Measurements from ENCODE around the gene ATP5IF1. TPM values are rescaled to one million over a fixed set of nuclear protein-coding genes. Genes with fewer than 3 reads are reported as not detected.

ATP5IF1 gene
- total and polyA plus RNA-seq, 3 donors from 2014 or later: 259 to 702 (median 345) TPM

- Histone ChIP-seq H3K4me1 (peaks cover 16% of the 10 kb centered on the region), H3K36me3 (ENCODE audit: low read depth, missing control alignments) (no peaks in the 10 kb centered on the region), H3K27me3 (no peaks in the 10 kb centered on the region), H3K4me3 (no peak overlapping the region), H3K27ac (peak overlapping the region; percentile 81), H3K9me3 (no peaks in the 10 kb centered on the region)
- intact Hi-C loops (cut with DNase I; ENCODE audit: low total_unique reads): no loop called here
- WGBS, 2 donors: 0 to 4% methylated on average over 12 of the region's 12 CpGs
- peak; percentile 90 for DNase-seq
- TF ChIP-seq POLR2A (IDR thresholded peaks at IDR 0.05) (no peak), CTCF (IDR thresholded peaks at IDR 0.05) (peak; percentile 88 to 93 (median 90))
Observed at GRCh38 chr1:28248273-28249012, 12.5 kb downstream of the ATP5IF1 start.

- peak overlapping the region in 1 of 2 donors; percentile 81 for H3K27ac ChIP-seq
- H3K4me1 ChIP-seq: peaks cover 16% of the 10 kb centered on the region
- H3K27me3 ChIP-seq: no peaks in the 10 kb centered on the region
- H3K4me3 ChIP-seq: no peak overlapping the region
- no peak for TF ChIP-seq POLR2A (IDR thresholded peaks at IDR 0.05)
- TF ChIP-seq CTCF (IDR thresholded peaks at IDR 0.05): no peak
- no peak for DNase-seq
- intact Hi-C loops (cut with DNase I; ENCODE audit: low total_unique reads): no loop called here
- 21 to 34% methylated on average over 3 of the region's 3 CpGs for WGBS, 2 donors
- no peaks in the 10 kb centered on the region for H3K36me3 ChIP-seq (ENCODE audit: low read depth, missing control alignments)
- H3K9me3 ChIP-seq: no peaks in the 10 kb centered on the region
Observed at GRCh38 chr1:28249013-28249865, 13.3 kb downstream of the ATP5IF1 start.

GRCh38 chr1:28249866-28250295 lies 14.0 kb downstream of the ATP5IF1 start:
- Histone ChIP-seq H3K27ac (no peak overlapping the region), H3K4me3 (no peak overlapping the region), H3K36me3 (ENCODE audit: low read depth, missing control alignments) (no peaks in the 10 kb centered on the region), H3K9me3 (no peaks in the 10 kb centered on the region), H3K4me1 (peaks cover 16% of the 10 kb centered on the region), H3K27me3 (no peaks in the 10 kb centered on the region)
- TF ChIP-seq CTCF (IDR thresholded peaks at IDR 0.05): no peak
- TF ChIP-seq POLR2A (IDR thresholded peaks at IDR 0.05): no peak
- intact Hi-C loops (cut with DNase I; ENCODE audit: low total_unique reads): no loop called here
- WGBS, 2 donors: 52 to 53% methylated on average over 4 of the region's 4 CpGs
- no peak for DNase-seq

GRCh38 chr1:28256197-28256827 lies 20.4 kb downstream of the ATP5IF1 start:
- Histone ChIP-seq H3K4me1 (peaks cover 7% of the 10 kb centered on the region), H3K27ac (no peak overlapping the region), H3K27me3 (no peaks in the 10 kb centered on the region), H3K4me3 (no peak overlapping the region), H3K9me3 (no peaks in the 10 kb centered on the region), H3K36me3 (ENCODE audit: low read depth, missing control alignments) (no peaks in the 10 kb centered on the region)
- 85 to 92% methylated on average over 6 of the region's 6 CpGs for WGBS, 2 donors
- no peak for DNase-seq
- TF ChIP-seq POLR2A (IDR thresholded peaks at IDR 0.05): no peak
- no peak for TF ChIP-seq CTCF (IDR thresholded peaks at IDR 0.05)
- intact Hi-C loops (cut with DNase I; ENCODE audit: low total_unique reads): no loop called here
